H1 (cell line): ENCODE measurements around the gene HSDL2. TPM values are rescaled to one million over a fixed set of nuclear protein-coding genes. Genes with fewer than 3 reads are reported as not detected.

Source experiments
- CTCF ChIA-PET: fragments of 300-600 bp; sonication (Branson Sonifier 250); formaldehyde crosslinking; loops from one replicate; lab custom pipeline; 2021; ENCODE audit not compliant: partially characterized antibody; lab: Charles Lee
- POLR2A ChIA-PET: fragments of 300-600 bp; sonication (Branson Sonifier 250); formaldehyde crosslinking; loops from one replicate; lab custom pipeline; 2021; ENCODE audit warnings: inconsistent platforms; ENCODE audit not compliant: partially characterized antibody; lab: Charles Lee
- DNase-seq, 2 experiments: peaks; one replicate each; pipeline versions ENCODE4 v3.0.0 to v3.0.0-alpha.2; 2010 to 2022; ENCODE audit warnings: low spot score in 2 of 2, low read depth in 1 of 2, mixed read lengths in 1 of 2
- FAIRE-seq: peaks from 2 replicates; lab custom pipeline; 2011; peaks lifted over from hg19 to GRCh38; lab: Jason Lieb, UNC
- H2AFZ ChIP-seq: 2 replicates; pipeline ENCODE4 v1.8.1; 2012; ENCODE audit warnings: low read length, inconsistent platforms
- H2AK5ac ChIP-seq: 2 replicates; pipeline ENCODE4 v1.6.1; 2013; ENCODE audit warnings: low read depth, low read length
- H2BK120ac ChIP-seq: replicated peaks from 2 replicates; pipeline ENCODE3; 2013; ENCODE audit warnings: low read depth, low read length, inconsistent platforms
- H2BK12ac ChIP-seq: 2 replicates; pipeline ENCODE4 v1.6.1; 2013; ENCODE audit warnings: low read depth, low read length
- H2BK15ac ChIP-seq: 2 replicates; pipeline ENCODE4 v1.6.1; 2013; ENCODE audit warnings: low read length
- H2BK20ac ChIP-seq: 2 replicates; pipeline ENCODE4 v1.6.1; 2013; ENCODE audit warnings: low read length
- H2BK5ac ChIP-seq: 2 replicates; pipeline ENCODE4 v1.6.1; 2013; ENCODE audit warnings: low read depth, low read length
- H3K14ac ChIP-seq: 2 replicates; pipeline ENCODE4 v1.6.1; 2013; ENCODE audit warnings: inconsistent platforms; ENCODE audit not compliant: insufficient read length
- H3K18ac ChIP-seq: 2 replicates; pipeline ENCODE4 v1.6.1; 2013; ENCODE audit warnings: low read length; ENCODE audit errors: extremely low read depth
- H3K23ac ChIP-seq: 2 replicates; pipeline ENCODE4 v1.6.1; 2013; ENCODE audit warnings: inconsistent platforms; ENCODE audit not compliant: insufficient read length
- H3K23me2 ChIP-seq: 2 replicates; pipeline ENCODE4 v1.6.1; 2013; ENCODE audit warnings: low read depth, low read length
- H3K27ac ChIP-seq: 2 replicates; pipeline ENCODE4 v1.6.1; 2011; ENCODE audit warnings: low read depth, low read length, inconsistent platforms
- H3K27me3 ChIP-seq, 4 experiments: replicated peaks in 1 of 4; 1 replicate in 1 of 4; 2 replicates in 3 of 4; pipeline versions ENCODE4 v1.6.1 to v1.8.1; 2011 to 2013; ENCODE audit warnings: low read length in 3 of 4, mild to moderate bottlenecking in 3 of 4, inconsistent platforms in 2 of 4, mixed read lengths in 2 of 4, moderate library complexity in 1 of 4; ENCODE audit not compliant: control insufficient read depth in 3 of 4, insufficient read depth in 3 of 4; ENCODE audit errors: extremely low read depth in 1 of 4
- H3K36me3 ChIP-seq, 4 experiments: 2 replicates each; pipeline versions ENCODE4 v1.6.1 to v1.8.1; 2011 to 2013; ENCODE audit warnings: mild to moderate bottlenecking in 4 of 4, low read length in 3 of 4, moderate library complexity in 2 of 4, control low read depth in 1 of 4, inconsistent platforms in 1 of 4; ENCODE audit not compliant: insufficient read depth in 4 of 4, control insufficient read depth in 2 of 4
- H3K4ac ChIP-seq: replicated peaks from 2 replicates; pipeline ENCODE3; 2013; ENCODE audit warnings: low read length, low read depth, mixed read lengths, inconsistent platforms; ENCODE audit not compliant: insufficient read length
- H3K4me1 ChIP-seq, 4 experiments: replicated peaks in 1 of 4; 1 replicate in 1 of 4; 2 replicates in 3 of 4; pipeline versions ENCODE4 v1.6.1 to v1.8.1; 2011 to 2013; ENCODE audit warnings: low read length in 3 of 4, inconsistent platforms in 2 of 4, mixed read lengths in 1 of 4; ENCODE audit not compliant: insufficient read depth in 4 of 4, control insufficient read depth in 3 of 4
- H3K4me2 ChIP-seq, 2 experiments: 2 replicates each; pipeline versions ENCODE4 v1.6.1 to v1.8.1; 2011 to 2013; ENCODE audit warnings: low read depth in 2 of 2, low read length in 2 of 2, control low read depth in 1 of 2, inconsistent platforms in 1 of 2, mild to moderate bottlenecking in 1 of 2; ENCODE audit not compliant: insufficient read depth in 1 of 2
- H3K4me3 ChIP-seq, 4 experiments: fragments of 200-600, 300-600 bp in 1 of 4; sonication (generic), shearing (Covaris generic), sonication (Bioruptor Twin) in 1 of 4; 2 replicates each; pipeline versions ENCODE4 v1.5.1 to v1.8.1; 2011 to 2016; ENCODE audit warnings: low read length in 4 of 4, low read depth in 3 of 4, control low read depth in 2 of 4, inconsistent platforms in 2 of 4, mild to moderate bottlenecking in 2 of 4, mixed read lengths in 1 of 4, moderate library complexity in 1 of 4; ENCODE audit not compliant: insufficient read depth in 2 of 4; ENCODE audit errors: extremely low read depth in 1 of 4
- H3K56ac ChIP-seq: replicated peaks from 2 replicates; pipeline ENCODE3; 2013; ENCODE audit warnings: low read depth, mild to moderate bottlenecking, mixed read lengths, low read length, inconsistent platforms; ENCODE audit not compliant: insufficient read length
- H3K79me1 ChIP-seq: 2 replicates; pipeline ENCODE4 v1.6.1; 2013; ENCODE audit warnings: low read depth, low read length, control low read depth
- H3K79me2 ChIP-seq, 2 experiments: 2 replicates each; pipeline versions ENCODE4 v1.6.1 to v1.8.1; 2012 to 2013; ENCODE audit warnings: low read length in 2 of 2, mild to moderate bottlenecking in 2 of 2, inconsistent platforms in 1 of 2; ENCODE audit not compliant: insufficient read depth in 2 of 2, control insufficient read depth in 1 of 2
- H3K9ac ChIP-seq, 4 experiments: replicated peaks in 1 of 4; 1 replicate in 1 of 4; 2 replicates in 3 of 4; pipeline versions ENCODE4 v1.6.1 to v1.8.1; 2011 to 2013; ENCODE audit warnings: low read depth in 3 of 4, low read length in 3 of 4, control low read depth in 2 of 4, mild to moderate bottlenecking in 2 of 4, moderate library complexity in 2 of 4, inconsistent platforms in 1 of 4; ENCODE audit errors: extremely low read depth in 1 of 4
- H3K9me3 ChIP-seq, 2 experiments: 2 replicates each; pipeline versions ENCODE4 v1.6.1 to v1.8.1; 2012 to 2013; ENCODE audit warnings: mild to moderate bottlenecking in 2 of 2, moderate library complexity in 2 of 2, control low read depth in 1 of 2, inconsistent platforms in 1 of 2, low read depth in 1 of 2, low read length in 1 of 2, mixed read lengths in 1 of 2; ENCODE audit not compliant: insufficient read depth in 2 of 2
- H4K20me1 ChIP-seq, 2 experiments: replicated peaks in 1 of 2; 2 replicates each; pipeline versions ENCODE3 to v1.8.1; 2011 to 2013; ENCODE audit warnings: inconsistent platforms in 2 of 2, low read length in 2 of 2, mild to moderate bottlenecking in 1 of 2; ENCODE audit not compliant: insufficient read depth in 2 of 2, control insufficient read depth in 1 of 2
- H4K5ac ChIP-seq: 2 replicates; pipeline ENCODE4 v1.6.1; 2013; ENCODE audit warnings: low read length, low read depth, mixed read lengths, inconsistent platforms; ENCODE audit not compliant: insufficient read length
- H4K8ac ChIP-seq: 2 replicates; pipeline ENCODE4 v1.8.0; 2013; ENCODE audit warnings: mild to moderate bottlenecking, moderate library complexity, low read length, inconsistent platforms; ENCODE audit not compliant: insufficient read depth; ENCODE audit errors: extremely low read depth
- H4K91ac ChIP-seq: replicated peaks from 2 replicates; pipeline ENCODE3; 2013; ENCODE audit warnings: low read length, mixed read lengths, inconsistent platforms; ENCODE audit not compliant: insufficient read length
- ASH2L ChIP-seq: fragments of 200-600, 300-600 bp; sonication (generic); IDR thresholded peaks from one replicate; pipeline ENCODE4 v1.7.1; 2017; ENCODE audit warnings: low read length
- CBX5 ChIP-seq: fragments of 300-800, 300-1000 bp; sonication (generic); IDR thresholded peaks from 2 replicates; pipeline ENCODE4 v1.7.1; 2016; ENCODE audit warnings: antibody characterized with exemption, low read length, low read depth
- EP300 ChIP-seq, 2 experiments: IDR thresholded peaks; 1 replicate in 1 of 2; 2 replicates in 1 of 2; pipeline ENCODE4 v1.6.1; 2011 to 2012; ENCODE audit warnings: low read depth in 2 of 2, low read length in 2 of 2, mild to moderate bottlenecking in 2 of 2, borderline replicate concordance in 1 of 2, inconsistent platforms in 1 of 2, moderate library complexity in 1 of 2
- HDAC2 ChIP-seq, 2 experiments: fragments of 300-600 bp in 1 of 2; sonication (generic) in 1 of 2; IDR thresholded peaks; 2 replicates each; pipeline ENCODE4 v1.6.1; 2011 to 2012; ENCODE audit warnings: low read depth in 2 of 2, low read length in 2 of 2, mild to moderate bottlenecking in 2 of 2, moderate library complexity in 2 of 2, borderline replicate concordance in 1 of 2, inconsistent platforms in 1 of 2
- KDM1A ChIP-seq: fragments of 200-600, 300-600 bp; sonication (generic); IDR thresholded peaks from 2 replicates; pipeline ENCODE4 v1.7.1; 2016; ENCODE audit warnings: mild to moderate bottlenecking, low read length, borderline replicate concordance
- KDM5A ChIP-seq: fragments of 200-600 bp; IDR thresholded peaks from 2 replicates; pipeline ENCODE4 v1.7.1; 2012; ENCODE audit warnings: mild to moderate bottlenecking, low read length, inconsistent platforms, mixed read lengths
- PHF8 ChIP-seq: fragments of 200-600 bp; sonication (generic); conservative IDR thresholded peaks from 2 replicates; pipeline ENCODE4 v1.7.1; 2012; ENCODE audit warnings: low read depth, mild to moderate bottlenecking, inconsistent platforms, low read length, moderate library complexity
- SIX5 ChIP-seq: IDR thresholded peaks from 2 replicates; pipeline ENCODE4 v1.6.1; 2011; ENCODE audit warnings: mild to moderate bottlenecking, low read depth, low read length
- SP1 ChIP-seq: IDR thresholded peaks from 2 replicates; pipeline ENCODE4 v1.6.1; 2011; ENCODE audit warnings: low read depth, low read length
- SRF ChIP-seq: IDR thresholded peaks from 2 replicates; pipeline ENCODE4 v1.6.1; 2011; ENCODE audit warnings: mild to moderate bottlenecking, low read depth, low read length, moderate library complexity
- TAF1 ChIP-seq: IDR thresholded peaks from 2 replicates; pipeline ENCODE4 v1.6.1; 2011; ENCODE audit warnings: mild to moderate bottlenecking, low read depth, low read length
- TAF7 ChIP-seq: optimal IDR thresholded peaks from 2 replicates; pipeline ENCODE3; 2011; ENCODE audit warnings: low read depth, mild to moderate bottlenecking, inconsistent platforms, low read length, moderate library complexity, borderline replicate concordance
- WGBS, 2 experiments: shearing (Covaris generic) in 1 of 2; methylation state at CpG; one replicate each; pipeline versions ENCODE4 v1.1.6 to v1.1.7; 2013 to 2015; ENCODE audit warnings: low lambda C conversion rate in 2 of 2, mixed read lengths in 2 of 2, inconsistent platforms in 1 of 2, low coverage in 1 of 2, missing lambda C conversion rate in 1 of 2; ENCODE audit not compliant: insufficient replicate concordance in 2 of 2, insufficient coverage in 1 of 2, insufficient read length in 1 of 2; ENCODE audit errors: extremely low coverage in 1 of 2, missing lambda C conversion rate in 1 of 2; 5-methylcytosine and 5-hydroxymethylcytosine counted together
- polyA plus RNA-seq, 7 experiments: library from polyadenylated mRNA; depleted of rRNA in 3 of 7; stranded (reverse) in 5 of 7; unstranded in 2 of 7; fragments of >200 nt in 5 of 7; fragments of 200-250 nt in 2 of 7; gene quantifications; 1 replicate in 5 of 7; 2 replicates in 1 of 7; 4 replicates in 1 of 7; pipeline versions ENCODE4 v1.2.1 to v1.2.3, GENCODE V29; 2011 to 2013; ENCODE audit warnings: missing spikeins in 2 of 7, mixed read lengths in 2 of 7
- total RNA-seq: library from RNA; stranded (reverse); fragmentation: NEBNext Ultra II Directional; extraction: Animal tissue kit (Norgen Biotek cat#: 25700); gene quantifications from 2 replicates; pipeline ENCODE4 v1.2.1, GENCODE V29; 2021
- TF ChIP-seq, protein P1 (sequence below): IDR thresholded peaks from 2 replicates; pipeline ENCODE4 v1.6.1; 2012; ENCODE audit warnings: inconsistent platforms

The HSDL2 gene
- total and polyA plus RNA-seq, 2 of the 8 experiments (the other 6 are each of a cell fraction or from before 2014, with no cell fraction given): 6.6 to 15.4 TPM

GRCh38 chr9:112382066-112382465 lies 2.2 kb downstream of the HSDL2 start:
- WGBS, 2 experiments: 94% methylated on average over 7 of the region's 7 CpGs; no CpG with 5 or more reads in 1 of the 2 experiments
- no peak for FAIRE-seq
- CTCF ChIA-PET: no interaction called here

More at GRCh38 chr9:112382066-112382465, 2.2 kb downstream of the HSDL2 start:
- Histone ChIP-seq H2BK15ac (no peak overlapping the region), H3K27ac (no peak overlapping the region), H3K14ac (no peak overlapping the region), H4K8ac (no peak overlapping the region), H4K5ac (no peak overlapping the region), H2AFZ (no peak overlapping the region), H3K56ac (no peak overlapping the region), H2BK120ac (no peak overlapping the region), H3K23ac (no peak overlapping the region), H3K9me3 (no peaks in the 10 kb centered on the region), H3K79me1 (no peaks in the 10 kb centered on the region; the same call in 1 of the 2 replicates), H3K18ac (no peak overlapping the region), H4K91ac (no peak overlapping the region), H3K27me3 (no peaks in the 10 kb centered on the region), H2BK5ac (no peak overlapping the region), H2BK12ac (no peak overlapping the region), H3K36me3 (no peaks in the 10 kb centered on the region), H2AK5ac (no peak overlapping the region), H3K23me2 (peaks cover 5% of the 10 kb centered on the region), H3K9ac (no peak overlapping the region), H2BK20ac (no peak overlapping the region), H4K20me1 (no peaks in the 10 kb centered on the region), H3K4me1 (no peaks in the 10 kb centered on the region; a peak in 3 of 7 replicates), H3K4me2 (no peak overlapping the region), H3K79me2 (peaks cover 0 to 13% of the 10 kb centered on the region in 2 experiments; a peak in 2 of 4 replicates), H3K4ac (no peak overlapping the region), H3K4me3 (no peak overlapping the region)
- POLR2A ChIA-PET: no interaction called here
- TF ChIP-seq TAF1: no peak
- no peak for TF ChIP-seq TAF7
- TF ChIP-seq KDM1A: no peak
- TF ChIP-seq ASH2L: no peak
- no peak for TF ChIP-seq KDM5A
- TF ChIP-seq SP1: no peak
- TF ChIP-seq, protein P1, sequence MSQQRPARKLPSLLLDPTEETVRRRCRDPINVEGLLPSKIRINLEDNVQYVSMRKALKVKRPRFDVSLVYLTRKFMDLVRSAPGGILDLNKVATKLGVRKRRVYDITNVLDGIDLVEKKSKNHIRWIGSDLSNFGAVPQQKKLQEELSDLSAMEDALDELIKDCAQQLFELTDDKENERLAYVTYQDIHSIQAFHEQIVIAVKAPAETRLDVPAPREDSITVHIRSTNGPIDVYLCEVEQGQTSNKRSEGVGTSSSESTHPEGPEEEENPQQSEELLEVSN: no peak
- no peak for TF ChIP-seq EP300 (IDR thresholded peaks at IDR 0.05; ENCODE audit: borderline replicate concordance in 1 of 2, low read depth in 2 of 2, low read length in 2 of 2)
- no peak for TF ChIP-seq HDAC2 (IDR thresholded peaks at IDR 0.05; ENCODE audit: borderline replicate concordance in 1 of 2, low read depth in 2 of 2, low read length in 2 of 2)
- no peak for TF ChIP-seq SIX5
- TF ChIP-seq CBX5: no peak
- TF ChIP-seq PHF8: no peak
- no peak for TF ChIP-seq SRF
- no peak for DNase-seq
